Calu3 (cell line): ENCODE results near the gene C1QTNF1. TPM values are rescaled to one million over a fixed set of nuclear protein-coding genes. Genes with fewer than 3 reads are reported as not detected.

Experiments used
- BruUV-seq: library from RNA; stranded (reverse); fragments of 400-500 nt; replicated peaks from 2 replicates; lab custom pipeline; 2021; lab: Mats Ljungman, UMichigan
- CTCF ChIA-PET: fragments of 300-600 bp; sonication (Branson Sonifier 250); formaldehyde crosslinking; loops from one replicate; lab custom pipeline; 2022; ENCODE audit warnings: antibody characterized with exemption; lab: Charles Lee
- DNase-seq: peaks from one replicate; pipeline ENCODE4 v3.0.0; 2022
- H3K27ac Mint-ChIP-seq: one replicate; pipeline ENCODE4 v1.8.0; 2022; ENCODE audit warnings: mixed read lengths; ENCODE audit not compliant: unreplicated experiment
- H3K27me3 Mint-ChIP-seq: one replicate; pipeline ENCODE4 v1.8.0; 2022; ENCODE audit warnings: mixed read lengths; ENCODE audit not compliant: unreplicated experiment
- H3K36me3 Mint-ChIP-seq: one replicate; pipeline ENCODE4 v1.8.0; 2022; ENCODE audit warnings: mild to moderate bottlenecking, moderate library complexity, mixed read lengths; ENCODE audit not compliant: insufficient read depth, unreplicated experiment
- H3K4me1 Mint-ChIP-seq: one replicate; pipeline ENCODE4 v1.8.0; 2022; ENCODE audit warnings: mild to moderate bottlenecking, low read depth, mixed read lengths; ENCODE audit not compliant: unreplicated experiment
- H3K4me3 Mint-ChIP-seq: one replicate; pipeline ENCODE4 v1.8.0; 2022; ENCODE audit warnings: mild to moderate bottlenecking, low read depth, moderate library complexity, mixed read lengths; ENCODE audit not compliant: unreplicated experiment
- H3K9me3 Mint-ChIP-seq: one replicate; pipeline ENCODE4 v1.8.0; 2022; ENCODE audit warnings: low read depth, mixed read lengths; ENCODE audit not compliant: unreplicated experiment
- intact Hi-C: fragments of 100-400 bp; cut with micrococcal nuclease; formaldehyde crosslinking; loops from one replicate; pipeline ENCODE4 v1.10.0; 2022; ENCODE audit not compliant: unreplicated experiment
- total RNA-seq: library from RNA; stranded (reverse); gene quantifications from 2 replicates; pipeline ENCODE4 v1.2.3, GENCODE V29; 2022
- TF ChIP-seq, protein P1 (sequence below): fragments of 200-600 bp; IDR thresholded peaks from one replicate; pipeline ENCODE4 v1.8.0; 2022; ENCODE audit warnings: antibody characterized with exemption; ENCODE audit not compliant: unreplicated experiment

Gene C1QTNF1
- total RNA-seq, 1 experiment from 2014 or later = 3.3 TPM

DNA sequence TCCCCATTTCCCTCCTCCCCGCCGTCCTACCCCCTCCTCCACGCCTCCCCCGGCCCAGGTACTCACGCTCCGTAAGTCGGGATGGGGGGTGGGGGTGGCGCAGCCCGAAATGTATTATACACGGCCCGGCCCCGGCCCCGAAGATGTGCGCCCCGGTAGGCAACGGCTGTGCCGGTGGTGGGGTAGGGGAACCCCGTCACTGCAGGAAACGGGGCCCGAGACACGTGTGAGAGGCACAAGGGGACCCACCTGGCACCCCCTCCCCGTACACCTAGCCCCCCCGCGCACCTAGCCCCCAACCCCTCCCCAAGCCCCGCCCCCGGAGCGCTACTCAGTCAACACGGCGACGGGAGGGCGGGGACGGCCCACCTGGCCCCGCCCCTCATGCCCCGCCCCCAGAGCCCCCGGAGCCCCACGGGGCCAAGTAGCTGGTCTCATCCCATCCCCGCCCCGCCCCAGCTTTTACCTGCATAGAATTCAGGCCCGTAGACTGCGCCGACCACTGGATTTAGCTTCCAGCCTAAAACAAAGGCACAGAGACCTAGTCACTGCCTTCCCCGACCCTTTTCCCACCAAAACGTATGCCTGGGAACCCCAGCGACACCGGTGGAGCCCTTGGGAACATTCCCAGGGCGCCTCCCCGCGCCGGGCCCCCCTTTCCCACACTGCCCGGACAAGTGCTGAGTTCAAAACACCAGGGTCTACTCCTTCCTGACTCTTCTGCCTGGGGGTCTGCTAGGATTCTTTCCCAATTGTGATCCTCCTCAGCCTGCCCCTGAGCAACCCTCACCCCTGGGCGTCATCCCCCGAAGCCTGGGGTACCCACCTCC is 73.5 kb downstream of the C1QTNF1 start:
- peaks cover 100% of the 10 kb centered on the region for H3K27me3 Mint-ChIP-seq
- CTCF ChIA-PET = interaction anchor here (0.6 kb wide), 1 partner anchor 675 kb away, joined by 6 read pairs; no protein-coding TSS in a partner anchor

DNA sequence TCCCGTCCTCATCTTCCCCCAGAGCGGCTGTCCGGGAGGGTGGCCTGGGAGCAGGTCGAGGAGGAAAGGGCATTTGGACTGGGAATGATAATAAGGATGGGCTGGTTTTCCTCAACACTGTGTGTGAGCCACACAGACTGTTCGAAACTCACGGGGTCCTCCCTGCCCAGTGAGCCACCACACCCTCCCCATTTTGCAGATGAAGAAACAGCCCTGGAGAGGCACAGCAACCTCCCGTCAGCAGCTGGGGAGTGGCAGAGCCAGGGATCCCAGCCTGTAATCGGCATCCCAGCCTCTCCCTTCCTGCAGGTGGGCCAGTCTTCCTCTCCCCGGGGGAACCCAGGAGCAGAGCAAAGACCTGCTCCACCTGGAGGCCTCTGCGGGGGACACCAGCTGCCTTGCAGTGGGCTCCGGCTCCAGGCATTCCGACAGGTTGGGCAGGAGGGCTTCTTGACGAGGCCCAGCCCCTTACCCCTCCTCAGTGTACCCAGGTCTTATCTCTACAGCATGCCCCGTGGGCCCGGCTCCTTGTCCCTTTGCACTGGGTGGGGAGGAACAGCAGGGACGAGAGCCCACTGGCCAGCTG is 74.4 kb downstream of the C1QTNF1 start:
- H3K27me3 Mint-ChIP-seq = peaks cover 100% of the 10 kb centered on the region
- BruUV-seq = no TSS peak
- H3K27ac Mint-ChIP-seq = no peak overlapping the region
- H3K4me3 Mint-ChIP-seq = no peak overlapping the region
- H3K9me3 Mint-ChIP-seq = no peaks in the 10 kb centered on the region
- DNase-seq = no peak
- TF ChIP-seq, protein P1, sequence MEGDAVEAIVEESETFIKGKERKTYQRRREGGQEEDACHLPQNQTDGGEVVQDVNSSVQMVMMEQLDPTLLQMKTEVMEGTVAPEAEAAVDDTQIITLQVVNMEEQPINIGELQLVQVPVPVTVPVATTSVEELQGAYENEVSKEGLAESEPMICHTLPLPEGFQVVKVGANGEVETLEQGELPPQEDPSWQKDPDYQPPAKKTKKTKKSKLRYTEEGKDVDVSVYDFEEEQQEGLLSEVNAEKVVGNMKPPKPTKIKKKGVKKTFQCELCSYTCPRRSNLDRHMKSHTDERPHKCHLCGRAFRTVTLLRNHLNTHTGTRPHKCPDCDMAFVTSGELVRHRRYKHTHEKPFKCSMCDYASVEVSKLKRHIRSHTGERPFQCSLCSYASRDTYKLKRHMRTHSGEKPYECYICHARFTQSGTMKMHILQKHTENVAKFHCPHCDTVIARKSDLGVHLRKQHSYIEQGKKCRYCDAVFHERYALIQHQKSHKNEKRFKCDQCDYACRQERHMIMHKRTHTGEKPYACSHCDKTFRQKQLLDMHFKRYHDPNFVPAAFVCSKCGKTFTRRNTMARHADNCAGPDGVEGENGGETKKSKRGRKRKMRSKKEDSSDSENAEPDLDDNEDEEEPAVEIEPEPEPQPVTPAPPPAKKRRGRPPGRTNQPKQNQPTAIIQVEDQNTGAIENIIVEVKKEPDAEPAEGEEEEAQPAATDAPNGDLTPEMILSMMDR = no peak
- no peaks in the 10 kb centered on the region for H3K36me3 Mint-ChIP-seq
- H3K4me1 Mint-ChIP-seq = no peaks in the 10 kb centered on the region
- intact Hi-C loops = no loop called here
- CTCF ChIA-PET = no interaction called here

More for the DNA sequence above, 73.5 kb downstream of the C1QTNF1 start:
- H3K4me3 Mint-ChIP-seq = no peak overlapping the region
- DNase-seq = no peak
- no peak overlapping the region for H3K27ac Mint-ChIP-seq
- peaks cover 1% of the 10 kb centered on the region for H3K36me3 Mint-ChIP-seq
- intact Hi-C loops = no loop called here
- no peaks in the 10 kb centered on the region for H3K9me3 Mint-ChIP-seq
- H3K4me1 Mint-ChIP-seq = no peaks in the 10 kb centered on the region
- no TSS peak for BruUV-seq
- TF ChIP-seq, protein P1 = no peak

Other genes with a start within 250 kb of the C1QTNF1 start
- gene CYTH1, start 241.9 kb upstream of the C1QTNF1 start, total RNA-seq = 30.3 and 40.5 TPM in 2 replicates
- 79.5 and 84.3 TPM in 2 replicates for gene USP36, start 183.4 kb upstream of the C1QTNF1 start, total RNA-seq
- gene CEP295NL, start 121.0 kb upstream of the C1QTNF1 start, total RNA-seq = 4.6 and 6.0 TPM in 2 replicates
- 246 and 262 TPM in 2 replicates for gene TIMP2, start 98.8 kb upstream of the C1QTNF1 start, total RNA-seq
- 747 and 1,100 TPM in 2 replicates for gene LGALS3BP, start 44.2 kb upstream of the C1QTNF1 start, total RNA-seq
- gene CANT1, start 14.4 kb upstream of the C1QTNF1 start, total RNA-seq = 95.7 and 115 TPM in 2 replicates
- 57.1 and 58.0 TPM in 2 replicates for gene ENGASE, start 50.7 kb downstream of the C1QTNF1 start, total RNA-seq